ENCODE data around the gene UNC79.

The UNC79 gene

DNA sequence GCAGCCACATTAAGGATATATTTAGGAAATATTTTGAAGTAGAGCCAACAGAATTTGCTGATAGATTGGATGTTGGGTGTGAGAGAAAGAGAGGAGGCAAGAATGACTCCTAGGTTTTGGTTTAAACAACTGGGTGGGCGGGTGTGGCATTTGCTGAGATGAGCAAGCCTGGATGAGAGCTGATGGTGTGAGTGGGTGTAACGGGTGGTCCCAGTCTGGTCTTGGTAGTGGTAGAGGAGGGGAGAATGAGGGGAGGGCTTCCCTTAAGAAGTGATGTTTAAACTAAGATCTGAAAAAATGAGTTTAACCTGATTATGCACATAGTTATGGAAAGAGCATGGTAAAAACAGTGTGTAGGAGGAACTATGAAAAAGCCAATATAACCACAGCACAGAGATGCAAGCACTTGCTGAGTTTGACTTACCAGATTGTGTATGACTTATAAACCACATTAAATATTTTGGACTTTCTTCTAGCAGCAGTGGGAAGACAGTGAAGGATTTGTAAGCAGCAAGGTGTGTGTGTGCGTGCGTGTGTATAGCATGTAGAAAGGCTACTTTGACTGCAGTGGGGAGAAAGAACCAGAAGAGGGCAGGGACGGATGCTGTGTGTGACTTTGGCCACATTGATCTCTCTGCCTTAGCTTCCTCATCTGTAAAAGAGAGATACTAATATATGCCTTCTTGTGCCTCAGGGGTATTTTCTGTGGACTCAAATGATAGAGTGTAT, 217.9 kb downstream of the UNC79 start:
- TF ChIP-seq TCF4 (CRISPR knock-in tag; IDR thresholded peaks at IDR 0.05; ENCODE audit: borderline replicate concordance), result no peak
- TF ChIP-seq GLIS3 (CRISPR knock-in tag; IDR thresholded peaks at IDR 0.05), result no peak
- TF ChIP-seq, protein P1, sequence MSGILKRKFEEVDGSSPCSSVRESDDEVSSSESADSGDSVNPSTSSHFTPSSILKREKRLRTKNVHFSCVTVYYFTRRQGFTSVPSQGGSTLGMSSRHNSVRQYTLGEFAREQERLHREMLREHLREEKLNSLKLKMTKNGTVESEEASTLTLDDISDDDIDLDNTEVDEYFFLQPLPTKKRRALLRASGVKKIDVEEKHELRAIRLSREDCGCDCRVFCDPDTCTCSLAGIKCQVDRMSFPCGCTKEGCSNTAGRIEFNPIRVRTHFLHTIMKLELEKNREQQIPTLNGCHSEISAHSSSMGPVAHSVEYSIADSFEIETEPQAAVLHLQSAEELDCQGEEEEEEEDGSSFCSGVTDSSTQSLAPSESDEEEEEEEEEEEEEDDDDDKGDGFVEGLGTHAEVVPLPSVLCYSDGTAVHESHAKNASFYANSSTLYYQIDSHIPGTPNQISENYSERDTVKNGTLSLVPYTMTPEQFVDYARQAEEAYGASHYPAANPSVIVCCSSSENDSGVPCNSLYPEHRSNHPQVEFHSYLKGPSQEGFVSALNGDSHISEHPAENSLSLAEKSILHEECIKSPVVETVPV (CRISPR knock-in tag; IDR thresholded peaks at IDR 0.05), result no peak
- TF ChIP-seq ZC3H10 (CRISPR knock-in tag; IDR thresholded peaks at IDR 0.05), result no peak
- TF ChIP-seq ISL1 (CRISPR knock-in tag; IDR thresholded peaks at IDR 0.05), result no peak
- TF ChIP-seq ZFP3 (CRISPR knock-in tag; IDR thresholded peaks at IDR 0.05), result no peak
- no peak for TF ChIP-seq PPARA (CRISPR knock-in tag; IDR thresholded peaks at IDR 0.05; ENCODE audit: borderline replicate concordance)
- TF ChIP-seq ZNF70 (CRISPR knock-in tag; IDR thresholded peaks at IDR 0.05), result no peak
- TF ChIP-seq, protein P2, sequence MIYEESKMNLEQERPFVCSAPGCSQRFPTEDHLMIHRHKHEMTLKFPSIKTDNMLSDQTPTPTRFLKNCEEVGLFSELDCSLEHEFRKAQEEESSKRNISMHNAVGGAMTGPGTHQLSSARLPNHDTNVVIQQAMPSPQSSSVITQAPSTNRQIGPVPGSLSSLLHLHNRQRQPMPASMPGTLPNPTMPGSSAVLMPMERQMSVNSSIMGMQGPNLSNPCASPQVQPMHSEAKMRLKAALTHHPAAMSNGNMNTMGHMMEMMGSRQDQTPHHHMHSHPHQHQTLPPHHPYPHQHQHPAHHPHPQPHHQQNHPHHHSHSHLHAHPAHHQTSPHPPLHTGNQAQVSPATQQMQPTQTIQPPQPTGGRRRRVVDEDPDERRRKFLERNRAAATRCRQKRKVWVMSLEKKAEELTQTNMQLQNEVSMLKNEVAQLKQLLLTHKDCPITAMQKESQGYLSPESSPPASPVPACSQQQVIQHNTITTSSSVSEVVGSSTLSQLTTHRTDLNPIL (CRISPR knock-in tag; IDR thresholded peaks at IDR 0.05; ENCODE audit: low read depth), result no peak
- no peak for ATAC-seq

DNA sequence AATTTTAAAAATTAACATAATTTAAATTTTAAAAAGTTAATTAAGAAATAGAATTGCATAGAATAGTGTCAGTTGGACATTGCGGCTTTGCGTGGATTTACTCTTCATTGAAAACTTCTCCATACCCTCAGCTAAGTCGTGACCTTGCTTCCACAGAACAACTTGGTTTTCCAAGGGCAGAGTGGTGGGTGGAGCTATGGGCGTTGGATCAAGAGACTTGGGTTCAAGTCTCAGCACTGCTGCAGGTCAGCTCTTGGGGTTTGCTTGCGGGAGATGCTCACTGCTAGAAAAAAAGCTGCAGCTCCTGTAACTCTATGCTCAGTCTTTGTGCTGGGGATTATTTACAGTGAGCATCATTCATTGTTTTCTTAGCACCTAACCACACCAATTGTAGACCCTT, 223.9 kb downstream of the UNC79 start:
- ATAC-seq, result no peak
- TF ChIP-seq BACH2 (CRISPR knock-in tag; IDR thresholded peaks at IDR 0.05; ENCODE audit: borderline replicate concordance), result no peak
- no peak for TF ChIP-seq TCF4 (CRISPR knock-in tag; IDR thresholded peaks at IDR 0.05; ENCODE audit: borderline replicate concordance)
- no peak for TF ChIP-seq TOX (CRISPR knock-in tag; IDR thresholded peaks at IDR 0.05; ENCODE audit: borderline replicate concordance)
- TF ChIP-seq, protein P3, sequence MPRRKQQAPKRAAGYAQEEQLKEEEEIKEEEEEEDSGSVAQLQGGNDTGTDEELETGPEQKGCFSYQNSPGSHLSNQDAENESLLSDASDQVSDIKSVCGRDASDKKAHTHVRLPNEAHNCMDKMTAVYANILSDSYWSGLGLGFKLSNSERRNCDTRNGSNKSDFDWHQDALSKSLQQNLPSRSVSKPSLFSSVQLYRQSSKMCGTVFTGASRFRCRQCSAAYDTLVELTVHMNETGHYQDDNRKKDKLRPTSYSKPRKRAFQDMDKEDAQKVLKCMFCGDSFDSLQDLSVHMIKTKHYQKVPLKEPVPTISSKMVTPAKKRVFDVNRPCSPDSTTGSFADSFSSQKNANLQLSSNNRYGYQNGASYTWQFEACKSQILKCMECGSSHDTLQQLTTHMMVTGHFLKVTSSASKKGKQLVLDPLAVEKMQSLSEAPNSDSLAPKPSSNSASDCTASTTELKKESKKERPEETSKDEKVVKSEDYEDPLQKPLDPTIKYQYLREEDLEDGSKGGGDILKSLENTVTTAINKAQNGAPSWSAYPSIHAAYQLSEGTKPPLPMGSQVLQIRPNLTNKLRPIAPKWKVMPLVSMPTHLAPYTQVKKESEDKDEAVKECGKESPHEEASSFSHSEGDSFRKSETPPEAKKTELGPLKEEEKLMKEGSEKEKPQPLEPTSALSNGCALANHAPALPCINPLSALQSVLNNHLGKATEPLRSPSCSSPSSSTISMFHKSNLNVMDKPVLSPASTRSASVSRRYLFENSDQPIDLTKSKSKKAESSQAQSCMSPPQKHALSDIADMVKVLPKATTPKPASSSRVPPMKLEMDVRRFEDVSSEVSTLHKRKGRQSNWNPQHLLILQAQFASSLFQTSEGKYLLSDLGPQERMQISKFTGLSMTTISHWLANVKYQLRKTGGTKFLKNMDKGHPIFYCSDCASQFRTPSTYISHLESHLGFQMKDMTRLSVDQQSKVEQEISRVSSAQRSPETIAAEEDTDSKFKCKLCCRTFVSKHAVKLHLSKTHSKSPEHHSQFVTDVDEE (CRISPR knock-in tag; IDR thresholded peaks at IDR 0.05), result no peak
- no peak for TF ChIP-seq ARNTL (CRISPR knock-in tag; IDR thresholded peaks at IDR 0.05; ENCODE audit: borderline replicate concordance, low read depth)
- no peak for TF ChIP-seq ZNF70 (CRISPR knock-in tag; IDR thresholded peaks at IDR 0.05)
- TF ChIP-seq OSR1 (CRISPR knock-in tag; IDR thresholded peaks at IDR 0.05), result no peak
- TF ChIP-seq, protein P2 (CRISPR knock-in tag; IDR thresholded peaks at IDR 0.05; ENCODE audit: low read depth), result no peak
- TF ChIP-seq ZFP30 (CRISPR knock-in tag; IDR thresholded peaks at IDR 0.05), result no peak
- no peak for TF ChIP-seq ESRRG (CRISPR knock-in tag; IDR thresholded peaks at IDR 0.05)
- TF ChIP-seq PPARA (CRISPR knock-in tag; IDR thresholded peaks at IDR 0.05; ENCODE audit: borderline replicate concordance), result no peak

DNA sequence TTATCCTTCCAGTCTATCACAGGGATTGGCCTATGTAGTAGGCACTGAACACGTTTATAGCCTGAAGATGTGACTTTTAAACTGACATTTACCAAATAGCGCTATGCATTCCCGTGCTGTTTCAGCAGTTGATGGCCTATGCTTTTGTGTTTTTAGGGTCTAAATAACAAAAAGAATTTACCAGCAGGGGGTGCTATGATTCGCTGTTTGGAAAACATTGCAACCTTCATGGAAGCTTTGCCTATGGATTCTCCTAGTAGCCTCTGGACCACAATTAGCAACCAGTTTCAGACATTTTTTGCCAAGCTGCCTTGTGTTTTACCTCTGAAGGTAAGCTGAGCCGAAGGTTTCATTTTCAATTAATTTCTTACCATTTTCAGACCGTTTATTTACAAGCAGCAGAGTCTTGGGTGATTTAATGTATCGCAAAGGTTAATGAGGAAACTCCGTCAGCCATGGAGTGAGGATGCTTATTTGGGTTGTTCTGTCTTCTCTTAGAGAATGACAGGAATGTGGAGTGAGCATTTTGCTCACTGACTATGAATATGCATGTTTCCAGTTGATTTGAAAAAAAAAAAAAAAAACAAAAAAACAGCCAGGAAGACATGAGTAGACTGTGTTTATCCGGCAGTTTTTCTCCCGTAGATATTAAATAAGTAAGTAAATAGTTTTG, 224.5 kb downstream of the UNC79 start:
- TF ChIP-seq SNAI2 (CRISPR knock-in tag; IDR thresholded peaks at IDR 0.05) (no peak), BACH2 (CRISPR knock-in tag; IDR thresholded peaks at IDR 0.05; ENCODE audit: borderline replicate concordance) (no peak), ESRRG (CRISPR knock-in tag; IDR thresholded peaks at IDR 0.05) (no peak), PPARA (CRISPR knock-in tag; IDR thresholded peaks at IDR 0.05; ENCODE audit: borderline replicate concordance) (no peak), TOX (CRISPR knock-in tag; IDR thresholded peaks at IDR 0.05; ENCODE audit: borderline replicate concordance) (no peak), TCF4 (CRISPR knock-in tag; IDR thresholded peaks at IDR 0.05; ENCODE audit: borderline replicate concordance) (no peak), CSDC2 (CRISPR knock-in tag; IDR thresholded peaks at IDR 0.05) (no peak), RARB (CRISPR knock-in tag; IDR thresholded peaks at IDR 0.05) (no peak), ARNTL (CRISPR knock-in tag; IDR thresholded peaks at IDR 0.05; ENCODE audit: borderline replicate concordance, low read depth) (no peak), ZFP30 (CRISPR knock-in tag; IDR thresholded peaks at IDR 0.05) (no peak), OSR1 (CRISPR knock-in tag; IDR thresholded peaks at IDR 0.05) (no peak), ZC3H10 (CRISPR knock-in tag; IDR thresholded peaks at IDR 0.05) (no peak)
- TF ChIP-seq, protein P2 (CRISPR knock-in tag; IDR thresholded peaks at IDR 0.05; ENCODE audit: low read depth), result no peak
- TF ChIP-seq, protein P3 (CRISPR knock-in tag; IDR thresholded peaks at IDR 0.05), result no peak
- no peak for ATAC-seq
